Gastrocnemius medialis (tissue), 4 donors: ENCODE measurements around the gene MORN5. TPM values are rescaled to one million over a fixed set of nuclear protein-coding genes. Genes with fewer than 3 reads are reported as not detected.

Experiments used
- ATAC-seq, 2 donors: fragments of 150-250 bp; one replicate each; pipeline ENCODE4 v1.9.1; 2016
- DNase-seq, 2 donors: peaks; one replicate each; pipeline ENCODE4 v3.0.0-alpha.2; 2019
- H3K27ac ChIP-seq, 4 donors: fragments of 200-600 bp; sonication (generic); 1 replicate in 1 of 4; 2 replicates in 3 of 4; pipeline ENCODE4 v1.5.1; 2016 to 2018; ENCODE audit warnings: mild to moderate bottlenecking in 2 of 4, moderate library complexity in 1 of 4
- H3K27me3 ChIP-seq, 3 donors: fragments of 200-600 bp; sonication (generic) in 2 of 3; 1 replicate in 1 of 3; 2 replicates in 2 of 3; pipeline versions ENCODE4 v1.5.1 to v1.6.0; 2016 to 2019; ENCODE audit warnings: mild to moderate bottlenecking in 1 of 3, moderate library complexity in 1 of 3
- H3K36me3 ChIP-seq, 2 donors: fragments of 200-600 bp; sonication (generic) in 1 of 2; one replicate each; pipeline ENCODE4 v1.5.1; 2017 to 2018
- H3K4me1 ChIP-seq, 2 donors: fragments of 200-600 bp; sonication (generic) in 1 of 2; one replicate each; pipeline ENCODE4 v1.5.1; 2016 to 2017; ENCODE audit warnings: mild to moderate bottlenecking in 2 of 2
- H3K4me3 ChIP-seq, 4 donors: fragments of 200-600 bp; sonication (generic) in 3 of 4; 1 replicate in 1 of 4; 2 replicates in 3 of 4; pipeline ENCODE4 v1.5.1; 2016 to 2019; ENCODE audit warnings: mild to moderate bottlenecking in 2 of 4
- H3K9me3 ChIP-seq, 3 donors: fragments of 200-600 bp; sonication (generic) in 2 of 3; 1 replicate in 1 of 3; 2 replicates in 2 of 3; pipeline ENCODE4 v1.5.1; 2016 to 2019
- CTCF ChIP-seq, 5 experiments: fragments of 450-650 bp in 3 of 5; fragments of 200-600 bp in 2 of 5; sonication (generic) in 2 of 5; IDR thresholded peaks in 4 of 5; conservative IDR thresholded peaks in 1 of 5; 1 replicate in 4 of 5; 2 replicates in 1 of 5; pipeline ENCODE4 v1.5.1; 2016 to 2019; ENCODE audit warnings: antibody characterized with exemption in 5 of 5, mild to moderate bottlenecking in 3 of 5, moderate library complexity in 3 of 5
- POLR2A ChIP-seq, 2 donors: fragments of 450-650 bp; IDR thresholded peaks; one replicate each; pipeline ENCODE4 v1.6.1; 2017; ENCODE audit warnings: antibody characterized with exemption in 2 of 2, mild to moderate bottlenecking in 2 of 2, moderate library complexity in 2 of 2
- in situ Hi-C, 4 donors: fragments of 200-750 bp; cut with MboI; loops; one replicate each; pipeline versions ENCODE4 v1.15.0 to v1.8.0; 2017; ENCODE audit warnings: low sequenced_read_pairs in 4 of 4
- intact Hi-C: fragments of 100-400 bp; cut with DNase I; formaldehyde crosslinking; loops from one replicate; pipeline ENCODE4 v1.15.1; 2023; ENCODE audit warnings: low total_unique reads
- total RNA-seq, 4 donors: library from RNA; depleted of rRNA; stranded (reverse); fragments of >200 nt; gene quantifications; one replicate each; pipeline versions ENCODE4 v1.1.0 to v1.2.3, GENCODE V29; 2016

MORN5 gene
- total RNA-seq, 4 donors from 2014 or later, result not detected

- no peak for DNase-seq
- intact Hi-C loops, result no loop called here
These were observed 41.2 kb upstream of the MORN5 start for GRCh38 chr9:122118343-122119165.

GRCh38 chr9:122119166-122119521 lies 40.6 kb upstream of the MORN5 start:
- no peaks in the 10 kb centered on the region for H3K36me3 ChIP-seq
- in situ Hi-C loops, result loop anchor here in 3 of 4 donors (25.0 kb wide), 2 partner anchors 343 to 693 kb away; partner anchors contain the start of gene OR1K1 (in 2 of the 3)
- intact Hi-C loops, result no loop called here
- H3K27me3 ChIP-seq, result no peaks in the 10 kb centered on the region
- H3K4me1 ChIP-seq, result peaks cover 0 to 3% of the 10 kb centered on the region in 2 donors
- ATAC-seq (no peak), DNase-seq (no peak)
- no peak overlapping the region for H3K4me3 ChIP-seq
- TF ChIP-seq CTCF (IDR thresholded peaks at IDR 0.05 in 4 of 5, conservative IDR thresholded peaks at IDR 0.05 in 1 of 5), result no peak
- H3K27ac ChIP-seq, result no peak overlapping the region
- no peaks in the 10 kb centered on the region for H3K9me3 ChIP-seq

More at GRCh38 chr9:122118343-122119165, 41.2 kb upstream of the MORN5 start:
- no peak for ATAC-seq
- Histone ChIP-seq H3K36me3 (no peaks in the 10 kb centered on the region), H3K4me3 (no peak overlapping the region), H3K27me3 (no peaks in the 10 kb centered on the region), H3K4me1 (peaks cover 0 to 3% of the 10 kb centered on the region in 2 donors), H3K27ac (no peak overlapping the region), H3K9me3 (no peaks in the 10 kb centered on the region)
- no peak for TF ChIP-seq POLR2A (IDR thresholded peaks at IDR 0.05)
- TF ChIP-seq CTCF (IDR thresholded peaks at IDR 0.05 in 4 of 5, conservative IDR thresholded peaks at IDR 0.05 in 1 of 5), result no peak
- in situ Hi-C loops, result loop anchor here in 3 of 4 donors (25.0 kb wide), 2 partner anchors 344 to 694 kb away; partner anchors contain the start of gene OR1K1 (in 2 of the 3)

- H3K4me1 ChIP-seq, result peaks cover 0 to 3% of the 10 kb centered on the region in 2 donors
- ATAC-seq, result no peak
- H3K27me3 ChIP-seq, result no peaks in the 10 kb centered on the region
- intact Hi-C loops (loop anchor here (10.0 kb wide), 4 partner anchors 95 to 695 kb away; partner anchors contain the start of genes MRRF and RBM18), in situ Hi-C loops (loop anchor here (5.0 to 25.0 kb wide), 5 partner anchors 233 to 695 kb away; partner anchors contain the start of gene OR1K1 (in 2 of the 4))
- no peak for TF ChIP-seq POLR2A (IDR thresholded peaks at IDR 0.05)
- TF ChIP-seq CTCF (IDR thresholded peaks at IDR 0.05 in 4 of 5, conservative IDR thresholded peaks at IDR 0.05 in 1 of 5), result no peak
- no peak overlapping the region for H3K4me3 ChIP-seq
- no peaks in the 10 kb centered on the region for H3K36me3 ChIP-seq
- no peak overlapping the region for H3K27ac ChIP-seq
- DNase-seq, result no peak
- no peaks in the 10 kb centered on the region for H3K9me3 ChIP-seq
These were observed 40.0 kb upstream of the MORN5 start for GRCh38 chr9:122119721-122120120.

GRCh38 chr9:122120316-122121071 lies 39.2 kb upstream of the MORN5 start:
- Histone ChIP-seq H3K9me3 (no peaks in the 10 kb centered on the region), H3K36me3 (no peaks in the 10 kb centered on the region), H3K4me1 (peaks cover 0 to 3% of the 10 kb centered on the region in 2 donors), H3K27me3 (peaks cover 0 to under 1% (median 0%) of the 10 kb centered on the region in 3 donors), H3K4me3 (no peak overlapping the region), H3K27ac (no peak overlapping the region)
- in situ Hi-C loops (loop anchor here (5.0 to 25.0 kb wide), 5 partner anchors 232 to 694 kb away; partner anchors contain the start of gene OR1K1 (in 2 of the 4)), intact Hi-C loops (loop anchor here (10.0 kb wide), 4 partner anchors 94 to 694 kb away; partner anchors contain the start of genes MRRF and RBM18)
- ATAC-seq, result no peak
- TF ChIP-seq POLR2A (IDR thresholded peaks at IDR 0.05) (no peak), CTCF (IDR thresholded peaks at IDR 0.05 in 4 of 5, conservative IDR thresholded peaks at IDR 0.05 in 1 of 5) (no peak)
- DNase-seq, result no peak
